ENCODE data around the gene PTPRQ. TPM values are rescaled to one million over a fixed set of nuclear protein-coding genes. Genes with fewer than 3 reads are reported as not detected.
"Not testable (repeated sequence)": the region's sequence is repeated elsewhere in the genome, so short reads cannot be mapped to it uniquely, and the experiment has no call there.

The PTPRQ gene
- total RNA-seq, 1 donor from 2014 or later, result not detected

DNA sequence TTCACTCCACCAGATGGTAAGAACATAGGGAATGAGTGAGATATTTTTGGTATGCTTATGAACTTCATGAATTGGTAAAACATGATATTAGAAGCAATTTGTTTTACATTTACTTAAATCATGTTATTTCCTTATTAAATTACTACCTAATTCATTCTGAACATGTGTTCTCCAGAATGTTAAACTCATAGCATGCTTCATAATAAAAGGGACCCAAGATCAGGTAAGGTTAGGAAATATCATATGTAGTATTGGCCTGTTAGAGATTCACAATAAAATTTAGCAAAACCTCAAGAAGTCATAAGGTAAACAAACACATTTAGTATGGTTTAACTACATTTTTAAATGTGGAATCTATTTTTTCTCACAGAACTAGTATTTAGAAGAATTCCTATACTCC is 28.2 kb downstream of the PTPRQ start:
- no peak overlapping the region for H3K4me3 Mint-ChIP-seq
- ATAC-seq (ENCODE audit: low read depth), result no peak
- ChIA-PET POLR2A (no interaction called here), CTCF (interaction anchor here (0.7 kb wide), 1 partner anchor 90 kb away, joined by 3 read pairs; no protein-coding TSS in a partner anchor)
- intact Hi-C loops (cut with micrococcal nuclease), result no loop called here
- H3K27ac Mint-ChIP-seq, result no peak overlapping the region
- H3K9me3 Mint-ChIP-seq, result no peaks in the 10 kb centered on the region
- no peaks in the 10 kb centered on the region for H3K27me3 Mint-ChIP-seq
- H3K4me1 Mint-ChIP-seq, result no peaks in the 10 kb centered on the region
- H3K36me3 Mint-ChIP-seq (ENCODE audit: low read depth), result no peaks in the 10 kb centered on the region
- no peak for DNase-seq
- TF ChIP-seq, protein P1, sequence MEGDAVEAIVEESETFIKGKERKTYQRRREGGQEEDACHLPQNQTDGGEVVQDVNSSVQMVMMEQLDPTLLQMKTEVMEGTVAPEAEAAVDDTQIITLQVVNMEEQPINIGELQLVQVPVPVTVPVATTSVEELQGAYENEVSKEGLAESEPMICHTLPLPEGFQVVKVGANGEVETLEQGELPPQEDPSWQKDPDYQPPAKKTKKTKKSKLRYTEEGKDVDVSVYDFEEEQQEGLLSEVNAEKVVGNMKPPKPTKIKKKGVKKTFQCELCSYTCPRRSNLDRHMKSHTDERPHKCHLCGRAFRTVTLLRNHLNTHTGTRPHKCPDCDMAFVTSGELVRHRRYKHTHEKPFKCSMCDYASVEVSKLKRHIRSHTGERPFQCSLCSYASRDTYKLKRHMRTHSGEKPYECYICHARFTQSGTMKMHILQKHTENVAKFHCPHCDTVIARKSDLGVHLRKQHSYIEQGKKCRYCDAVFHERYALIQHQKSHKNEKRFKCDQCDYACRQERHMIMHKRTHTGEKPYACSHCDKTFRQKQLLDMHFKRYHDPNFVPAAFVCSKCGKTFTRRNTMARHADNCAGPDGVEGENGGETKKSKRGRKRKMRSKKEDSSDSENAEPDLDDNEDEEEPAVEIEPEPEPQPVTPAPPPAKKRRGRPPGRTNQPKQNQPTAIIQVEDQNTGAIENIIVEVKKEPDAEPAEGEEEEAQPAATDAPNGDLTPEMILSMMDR (IDR thresholded peaks at IDR 0.05), result no peak

DNA sequence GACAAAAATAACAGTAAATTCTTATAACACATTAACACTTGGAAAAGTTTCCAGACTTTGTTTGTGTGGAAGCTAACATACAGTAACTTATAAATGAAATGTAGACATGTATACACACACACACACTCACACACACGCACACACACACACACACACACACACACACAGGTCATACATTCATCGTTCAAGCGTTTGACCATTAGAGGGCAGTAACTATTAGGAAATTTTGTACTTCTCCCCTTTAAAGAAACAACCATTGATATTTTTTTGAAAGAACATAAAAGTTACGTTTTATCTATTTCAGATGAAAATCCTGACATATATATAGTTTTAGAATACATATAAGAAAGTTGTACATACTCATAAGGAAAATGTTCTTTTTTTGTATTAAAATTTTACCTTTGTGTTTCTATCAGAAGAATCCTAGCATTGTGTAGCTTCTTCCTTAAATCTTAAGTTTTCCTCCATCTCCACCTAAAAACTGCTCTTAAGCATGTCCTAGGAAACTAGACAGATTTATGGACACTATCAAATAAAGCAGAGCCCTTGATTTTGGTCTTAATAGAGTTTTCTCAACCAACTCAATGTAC is 29.0 kb downstream of the PTPRQ start:
- ATAC-seq (ENCODE audit: low read depth) (no peak), DNase-seq (no peak)
- intact Hi-C loops (cut with micrococcal nuclease), result loop anchor here (1.0 kb wide), 1 partner anchor 125 kb away; no protein-coding TSS in a partner anchor
- Mint-ChIP-seq H3K9me3 (no peaks in the 10 kb centered on the region), H3K36me3 (ENCODE audit: low read depth) (no peaks in the 10 kb centered on the region), H3K27me3 (no peaks in the 10 kb centered on the region), H3K4me3 (no peak overlapping the region), H3K4me1 (no peaks in the 10 kb centered on the region), H3K27ac (no peak overlapping the region)
- ChIA-PET CTCF (interaction anchor here (0.7 kb wide), 1 partner anchor 89 kb away, joined by 3 read pairs; no protein-coding TSS in a partner anchor), POLR2A (no interaction called here)
- TF ChIP-seq, protein P1 (IDR thresholded peaks at IDR 0.05), result no peak

DNA sequence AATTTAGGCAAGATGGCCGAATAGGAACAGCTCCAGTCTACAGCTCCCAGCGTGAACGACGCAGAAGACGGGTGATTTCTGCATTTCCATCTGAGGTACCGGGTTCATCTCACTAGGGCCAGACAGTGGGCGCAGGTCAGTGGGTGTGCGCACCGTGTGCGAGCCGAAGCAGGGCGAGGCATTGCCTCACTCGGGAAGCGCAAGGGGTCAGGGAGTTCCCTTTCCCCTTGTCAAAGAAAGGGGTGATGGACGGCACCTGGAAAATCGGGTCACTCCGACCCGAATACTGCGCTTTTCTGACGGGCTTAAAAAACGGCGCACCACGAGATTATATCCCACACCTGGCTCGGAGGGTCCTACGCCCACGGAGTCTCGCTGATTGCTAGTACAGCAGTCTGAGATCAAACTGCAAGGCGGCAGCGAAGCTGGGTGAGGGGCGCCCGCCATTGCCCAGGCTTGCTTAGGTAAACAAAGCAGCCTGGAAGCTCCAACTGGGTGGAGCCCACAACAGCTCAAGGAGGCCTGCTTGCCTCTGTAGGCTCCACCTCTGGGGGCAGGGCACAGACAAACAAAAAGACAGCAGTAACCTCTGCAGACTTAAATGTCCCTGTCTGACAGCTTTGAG is 33.6 kb downstream of the PTPRQ start:
- POLR2A ChIA-PET; intact Hi-C loops (cut with micrococcal nuclease); DNase-seq; H3K27me3 Mint-ChIP-seq; H3K9me3 Mint-ChIP-seq; H3K4me1 Mint-ChIP-seq; CTCF ChIA-PET; ATAC-seq (ENCODE audit: low read depth); H3K36me3 Mint-ChIP-seq (ENCODE audit: low read depth); H3K4me3 Mint-ChIP-seq; H3K27ac Mint-ChIP-seq: not testable (repeated sequence)

DNA sequence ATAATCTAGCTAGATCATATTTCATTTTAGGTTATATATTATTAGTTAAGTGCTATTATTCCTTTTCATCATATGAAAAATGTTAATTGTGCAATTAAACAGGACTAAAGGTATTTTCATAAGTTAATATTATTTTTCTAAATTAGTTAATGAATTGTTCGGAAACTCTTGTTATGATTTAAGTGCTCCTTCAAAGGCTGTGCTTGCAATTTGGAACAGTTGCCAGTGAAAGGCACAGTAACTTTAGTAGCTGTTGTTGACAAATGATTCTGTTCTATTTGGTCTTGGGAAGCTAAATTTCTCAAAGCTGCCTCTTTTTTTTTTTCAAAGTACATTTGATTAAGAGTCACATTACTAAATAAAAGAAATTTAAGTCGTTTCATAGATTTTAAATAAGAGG is 40.7 kb downstream of the PTPRQ start:
- ChIA-PET CTCF (no interaction called here), POLR2A (no interaction called here)
- DNase-seq, result no peak
- H3K9me3 Mint-ChIP-seq, result no peaks in the 10 kb centered on the region
- H3K27ac Mint-ChIP-seq, result no peak overlapping the region
- H3K4me1 Mint-ChIP-seq, result no peaks in the 10 kb centered on the region
- H3K4me3 Mint-ChIP-seq, result no peak overlapping the region
- ATAC-seq (ENCODE audit: low read depth), result no peak
- TF ChIP-seq, protein P1 (IDR thresholded peaks at IDR 0.05), result no peak
- intact Hi-C loops (cut with micrococcal nuclease), result no loop called here
- no peaks in the 10 kb centered on the region for H3K27me3 Mint-ChIP-seq
- no peaks in the 10 kb centered on the region for H3K36me3 Mint-ChIP-seq (ENCODE audit: low read depth)

DNA sequence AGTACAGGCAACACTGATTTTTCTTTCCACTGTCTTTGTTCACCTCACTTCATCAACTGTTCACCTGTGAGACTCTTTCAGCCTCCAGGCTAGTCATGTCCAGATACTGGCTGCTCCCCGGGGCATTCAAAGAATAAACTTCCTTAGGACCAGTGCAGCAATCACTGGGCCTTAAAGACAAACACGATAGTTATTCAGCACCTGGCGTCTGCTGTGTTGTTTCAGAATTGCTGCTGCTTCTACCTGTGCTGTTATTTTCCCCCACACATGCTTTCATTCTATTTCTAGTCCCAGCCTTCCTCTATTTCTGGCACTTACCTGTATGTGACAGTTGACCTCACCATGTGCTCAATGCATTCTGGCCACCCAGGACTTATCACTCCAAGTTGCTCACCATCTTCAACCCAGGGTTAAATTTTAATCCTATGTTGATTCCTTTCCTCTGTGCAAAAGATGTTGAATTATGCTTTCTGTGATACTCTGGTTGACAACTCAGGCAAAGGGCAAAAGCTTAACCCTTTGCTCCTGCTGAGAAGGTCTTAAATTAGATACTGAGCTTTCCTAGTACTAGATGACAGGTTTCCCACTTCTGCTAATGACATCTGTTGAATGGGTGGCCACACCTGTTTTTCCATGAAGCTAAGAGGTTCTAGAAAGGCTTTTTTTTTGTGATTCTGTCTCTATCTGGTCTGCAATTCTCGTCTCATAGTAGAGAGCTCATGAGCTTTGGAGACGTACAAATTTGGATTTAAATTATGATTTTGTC is 41.4 kb downstream of the PTPRQ start:
- ChIA-PET POLR2A (no interaction called here), CTCF (no interaction called here)
- intact Hi-C loops (cut with micrococcal nuclease), result no loop called here
- TF ChIP-seq, protein P1 (IDR thresholded peaks at IDR 0.05), result no peak
- Mint-ChIP-seq H3K27ac (no peak overlapping the region), H3K4me1 (no peaks in the 10 kb centered on the region), H3K9me3 (no peaks in the 10 kb centered on the region), H3K4me3 (no peak overlapping the region), H3K27me3 (no peaks in the 10 kb centered on the region), H3K36me3 (ENCODE audit: low read depth) (no peaks in the 10 kb centered on the region)
- ATAC-seq (ENCODE audit: low read depth) (no peak), DNase-seq (no peak)

All from activated B cell treated with CpG ODN at 0.5 μM for 24 hours (primary cell).